Measurements from ENCODE around the gene SPPL3. TPM values are rescaled to one million over a fixed set of nuclear protein-coding genes. Genes with fewer than 3 reads are reported as not detected.
"Not testable (repeated sequence)": the region's sequence is repeated elsewhere in the genome, so short reads cannot be mapped to it uniquely, and the experiment has no call there.

The SPPL3 gene
- total RNA-seq, result 28.5 TPM

GRCh38 chr12:120904197-120904773, at the start of gene SPPL3:
SPPL3 (minus strand) TSS chr12:120904358; CDS start chr12:120903867, 491 bp downstream.
- peak; percentile 79 for DNase-seq

GRCh38 chr12:120950807-120951206, 46.6 kb upstream of the SPPL3 start:
- DNase-seq, result no peak

- DNase-seq, result not testable (repeated sequence)
Observed at GRCh38 chr12:120950260-120950799, 46.2 kb upstream of the SPPL3 start.

- DNase-seq, result not testable (repeated sequence)
Observed at GRCh38 chr12:120945516-120945915, 41.4 kb upstream of the SPPL3 start.

GRCh38 chr12:120944645-120945217, 40.6 kb upstream of the SPPL3 start:
- DNase-seq, result no peak

- DNase-seq, result no peak
Observed at GRCh38 chr12:120943482-120943881, 39.3 kb upstream of the SPPL3 start.

GRCh38 chr12:120941846-120942405, 37.8 kb upstream of the SPPL3 start:
- no peak for DNase-seq

GRCh38 chr12:120941412-120941811, 37.3 kb upstream of the SPPL3 start:
- no peak for DNase-seq

- no peak for DNase-seq
Observed at GRCh38 chr12:120940799-120941198, 36.6 kb upstream of the SPPL3 start.

- DNase-seq, result no peak
Observed at GRCh38 chr12:120940006-120940405, 35.8 kb upstream of the SPPL3 start.

- no peak for DNase-seq
Observed at GRCh38 chr12:120939523-120939922, 35.4 kb upstream of the SPPL3 start.

- DNase-seq, result no peak
Observed at GRCh38 chr12:120938496-120938895, 34.3 kb upstream of the SPPL3 start.

- no peak for DNase-seq
Observed at GRCh38 chr12:120936197-120936596, 32.0 kb upstream of the SPPL3 start.

GRCh38 chr12:120933786-120934185, 29.6 kb upstream of the SPPL3 start:
- no peak for DNase-seq

GRCh38 chr12:120932956-120933526, 28.9 kb upstream of the SPPL3 start:
- DNase-seq, result no peak

GRCh38 chr12:120932058-120932457, 27.9 kb upstream of the SPPL3 start:
- no peak for DNase-seq

- DNase-seq, result no peak
Observed at GRCh38 chr12:120930032-120930431, 25.9 kb upstream of the SPPL3 start.

- peak; percentile 19 for DNase-seq
Observed at GRCh38 chr12:120928864-120929652, 24.9 kb upstream of the SPPL3 start.

GRCh38 chr12:120925740-120926563, 21.8 kb upstream of the SPPL3 start:
- DNase-seq, result no peak

- no peak for DNase-seq
Observed at GRCh38 chr12:120922279-120922678, 18.1 kb upstream of the SPPL3 start.

GRCh38 chr12:120921637-120922036, 17.5 kb upstream of the SPPL3 start:
- DNase-seq, result no peak

- DNase-seq, result no peak
Observed at GRCh38 chr12:120920178-120920577, 16.0 kb upstream of the SPPL3 start.
